GM23338 (cell line): ENCODE data around the gene KLK7. TPM values are rescaled to one million over a fixed set of nuclear protein-coding genes. Genes with fewer than 3 reads are reported as not detected.
A peak's percentile ranks its signal among the peaks of the same experiment; 100 is the strongest.

Experiments
- ATAC-seq: fragments of 200-7000 bp; cut with Tn5 transposase; 3 replicates; pipeline ENCODE4 v1.9.1; 2020
- DNase-seq: peaks from one replicate; pipeline ENCODE4 v3.0.0-alpha.2; 2015; ENCODE audit warnings: low spot score
- H2AFZ ChIP-seq: fragments of 200-600 bp; sonication (generic); 2 replicates; pipeline ENCODE4 v1.8.0; 2016; ENCODE audit warnings: antibody characterized with exemption, mild to moderate bottlenecking, moderate library complexity
- H3F3A ChIP-seq: fragments of 200-600 bp; sonication (generic); replicated peaks from 2 replicates; pipeline ENCODE4 v1.8.0; 2017; ENCODE audit warnings: antibody characterized with exemption, mixed run types, low read depth
- H3K27ac ChIP-seq: fragments of 200-600 bp; sonication (generic); 2 replicates; pipeline ENCODE4 v1.6.1; 2016; ENCODE audit warnings: low read depth
- H3K27me3 ChIP-seq: fragments of 200-600 bp; sonication (generic); 2 replicates; pipeline ENCODE4 v1.8.0; 2016; ENCODE audit warnings: mild to moderate bottlenecking, mixed run types, moderate library complexity; ENCODE audit not compliant: insufficient read depth
- H3K36me3 ChIP-seq: fragments of 200-600 bp; sonication (generic); 2 replicates; pipeline ENCODE4 v1.8.0; 2016; ENCODE audit warnings: mild to moderate bottlenecking; ENCODE audit not compliant: insufficient read depth
- H3K4me1 ChIP-seq: fragments of 200-600 bp; sonication (generic); 2 replicates; pipeline ENCODE4 v1.8.0; 2016; ENCODE audit warnings: mild to moderate bottlenecking, moderate library complexity; ENCODE audit not compliant: insufficient read depth
- H3K4me2 ChIP-seq: fragments of 200-600 bp; sonication (generic); 2 replicates; pipeline ENCODE4 v1.7.1; 2017; ENCODE audit warnings: mixed run types
- H3K4me3 ChIP-seq: fragments of 200-600 bp; sonication (generic); 2 replicates; pipeline ENCODE4 v1.6.1; 2016; ENCODE audit warnings: mixed run types
- H3K79me2 ChIP-seq: fragments of 200-600 bp; sonication (generic); replicated peaks from 2 replicates; pipeline ENCODE4 v1.8.0; 2017; ENCODE audit warnings: mild to moderate bottlenecking; ENCODE audit not compliant: insufficient read depth
- H3K9me2 ChIP-seq: fragments of 200-600 bp; sonication (generic); 2 replicates; pipeline ENCODE4 v1.8.0; 2017; ENCODE audit not compliant: insufficient read depth
- H4K20me1 ChIP-seq: fragments of 200-600 bp; sonication (generic); replicated peaks from 2 replicates; pipeline ENCODE4 v1.8.0; 2017; ENCODE audit warnings: mild to moderate bottlenecking; ENCODE audit not compliant: insufficient read depth
- H3K27ac Mint-ChIP-seq: 2 replicates; pipeline ENCODE4 v1.8.0; 2020; ENCODE audit warnings: inconsistent platforms, mild to moderate bottlenecking, moderate library complexity, mixed read lengths
- H3K27me3 Mint-ChIP-seq: 3 replicates; pipeline ENCODE4 v1.8.0; 2022; ENCODE audit warnings: low read depth, mild to moderate bottlenecking, moderate library complexity, mixed read lengths, inconsistent platforms; ENCODE audit not compliant: insufficient read depth, poor library complexity
- H3K36me3 Mint-ChIP-seq: 3 replicates; pipeline ENCODE4 v1.8.0; 2021; ENCODE audit warnings: low read depth, mild to moderate bottlenecking, inconsistent platforms, moderate library complexity, mixed read lengths
- H3K4me1 Mint-ChIP-seq: 3 replicates; pipeline ENCODE4 v1.8.0; 2020; ENCODE audit warnings: mild to moderate bottlenecking, inconsistent platforms, mixed read lengths
- H3K4me3 Mint-ChIP-seq: 3 replicates; pipeline ENCODE4 v1.8.0; 2021; ENCODE audit warnings: moderate library complexity, mild to moderate bottlenecking, inconsistent platforms, mixed read lengths
- H3K9me3 Mint-ChIP-seq: 3 replicates; pipeline ENCODE4 v1.8.0; 2020; ENCODE audit warnings: moderate library complexity, mild to moderate bottlenecking, inconsistent platforms, mixed read lengths
- CREB1 ChIP-seq: fragments of 250-450 bp; sonication (Bioruptor Pico); IDR thresholded peaks from 2 replicates; pipeline ENCODE4 v1.5.0; 2020; ENCODE audit warnings: low read depth, mild to moderate bottlenecking, moderate library complexity
- CTCF ChIP-seq, 2 experiments: fragments of 200-600 bp in 1 of 2; sonication (generic) in 1 of 2; conservative IDR thresholded peaks; 2 replicates each; pipeline versions ENCODE4 v1.5.1 to v1.6.1; 2016 to 2017; ENCODE audit warnings: antibody characterized with exemption in 2 of 2, low read depth in 2 of 2, mild to moderate bottlenecking in 2 of 2, moderate library complexity in 1 of 2
- ETS1 ChIP-seq: IDR thresholded peaks from 2 replicates; pipeline ENCODE4 v1.6.1; 2016; ENCODE audit warnings: antibody characterized with exemption
- EZH2phosphoT487 ChIP-seq: fragments of 200-600 bp; sonication (generic); IDR thresholded peaks from one replicate; pipeline ENCODE4 v1.8.1; 2018; ENCODE audit warnings: antibody characterized with exemption; ENCODE audit not compliant: unreplicated experiment
- NANOG ChIP-seq: IDR thresholded peaks from 2 replicates; pipeline ENCODE4 v1.6.1; 2016; ENCODE audit warnings: antibody characterized with exemption, borderline replicate concordance
- STAT1 ChIP-seq: IDR thresholded peaks from one replicate; pipeline ENCODE4 v1.6.1; 2016; ENCODE audit warnings: antibody characterized with exemption; ENCODE audit not compliant: unreplicated experiment
- ZNF114 ChIP-seq: fragments of 250-450 bp; sonication (Bioruptor Pico); IDR thresholded peaks from 2 replicates; pipeline ENCODE4 v1.5.0; 2020; ENCODE audit warnings: mild to moderate bottlenecking, moderate library complexity
- polyA plus RNA-seq: library from polyadenylated mRNA; unstranded; fragments of >200 nt; fragmentation: Nextera tagmentation; extraction: Ambion mirVana; gene quantifications from 2 replicates; pipeline ENCODE4 v1.2.1, GENCODE V29; 2016
- total RNA-seq: library from RNA; depleted of rRNA; stranded (reverse); fragments of >200 nt; shearing (Covaris generic); gene quantifications from 2 replicates; pipeline ENCODE4 v1.2.3, GENCODE V29; 2014

The KLK7 gene
- total and polyA plus RNA-seq, 2 experiments from 2014 or later = 1.1 to 1.4 TPM

GRCh38 chr19:50967929-50968715 lies 15.6 kb downstream of the KLK7 start:
- H3K4me1 ChIP-seq = no peaks in the 10 kb centered on the region; the same call in 1 of the 2 replicates
- DNase-seq (peak; percentile 51), ATAC-seq (peak; percentile 60)
- TF ChIP-seq CREB1 (CRISPR knock-in tag) (no peak), EZH2phosphoT487 (no peak), CTCF (conservative IDR thresholded peaks at IDR 0.05; ENCODE audit: low read depth in 2 of 2) (peak in 1 of 2 experiments; percentile 47; a peak in 2 of 4 replicates), ETS1 (no peak)
- Mint-ChIP-seq H3K4me3 (no peak overlapping the region), H3K9me3 (peaks cover 9% of the 10 kb centered on the region), H3K36me3 (no peaks in the 10 kb centered on the region), H3K27me3 (peaks cover 8% of the 10 kb centered on the region), H3K27ac (no peak overlapping the region), H3K4me1 (peaks cover 17% of the 10 kb centered on the region)
- H3K9me2 ChIP-seq = 0 out of 2 replicates have a peak, but pooled peaks cover under 1% of the 10 kb centered on the region
- H3K27me3 ChIP-seq = no peaks in the 10 kb centered on the region
- H2AFZ ChIP-seq = peak overlapping the region; percentile 95
- H3K27ac ChIP-seq = no peak overlapping the region
- H4K20me1 ChIP-seq = no peaks in the 10 kb centered on the region
- H3K79me2 ChIP-seq = no peaks in the 10 kb centered on the region
- no peak overlapping the region for H3K4me3 ChIP-seq
- H3K36me3 ChIP-seq = no peaks in the 10 kb centered on the region
- H3F3A ChIP-seq = no peaks in the 10 kb centered on the region
- H3K4me2 ChIP-seq = peak overlapping the region; percentile 38

- Mint-ChIP-seq H3K36me3 (peaks cover 7% of the 10 kb centered on the region; the same call in 2 of the 3 replicates), H3K27ac (no peak overlapping the region), H3K27me3 (peaks cover 11% of the 10 kb centered on the region), H3K4me3 (no peak overlapping the region), H3K9me3 (peaks cover 35% of the 10 kb centered on the region), H3K4me1 (peaks cover 6% of the 10 kb centered on the region)
- H3K4me2 ChIP-seq = no peak overlapping the region
- H3K4me1 ChIP-seq = no peaks in the 10 kb centered on the region; the same call in 1 of the 2 replicates
- no peak for ATAC-seq
- no peak overlapping the region for H3K4me3 ChIP-seq
- DNase-seq = no peak
- H3K27ac ChIP-seq = no peak overlapping the region
- H2AFZ ChIP-seq = no peak overlapping the region
- H3K79me2 ChIP-seq = no peaks in the 10 kb centered on the region
- H3K9me2 ChIP-seq = peaks cover 6% of the 10 kb centered on the region; the same call in 1 of the 2 replicates
- no peaks in the 10 kb centered on the region for H3K36me3 ChIP-seq
- H3F3A ChIP-seq = no peaks in the 10 kb centered on the region
- no peaks in the 10 kb centered on the region for H4K20me1 ChIP-seq
- H3K27me3 ChIP-seq = no peaks in the 10 kb centered on the region
- no peak for TF ChIP-seq ETS1
- no peak for TF ChIP-seq ZNF114 (CRISPR knock-in tag)
- no peak for TF ChIP-seq CREB1 (CRISPR knock-in tag)
- TF ChIP-seq CTCF (conservative IDR thresholded peaks at IDR 0.05; ENCODE audit: low read depth in 2 of 2) = no peak
- TF ChIP-seq STAT1 = no peak
- no peak for TF ChIP-seq NANOG
These were observed 19.5 kb downstream of the KLK7 start for GRCh38 chr19:50964266-50964665.
